Measurements from ENCODE around the gene ZNF423.

Gene ZNF423

DNA sequence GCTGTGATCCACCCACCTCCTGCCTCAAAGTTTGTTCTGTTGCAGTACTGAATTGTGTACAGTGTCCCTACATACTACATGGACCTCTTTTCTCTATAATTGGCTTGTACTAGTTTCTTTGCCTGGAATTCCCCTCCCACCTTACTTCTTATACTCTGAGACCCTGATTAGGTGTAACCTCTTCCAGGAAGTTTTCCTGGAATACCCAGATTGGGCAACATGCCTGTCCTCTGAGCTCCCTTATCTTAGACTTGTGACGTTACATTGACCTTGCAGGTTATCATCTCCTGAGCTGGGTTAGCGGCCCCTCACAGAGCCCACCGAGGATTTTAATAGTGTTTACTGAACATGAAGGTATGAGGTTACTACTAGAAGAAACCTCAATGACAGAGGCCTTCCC, 237.0 kb downstream of the ZNF423 start:
- no peak for DNase-seq

DNA sequence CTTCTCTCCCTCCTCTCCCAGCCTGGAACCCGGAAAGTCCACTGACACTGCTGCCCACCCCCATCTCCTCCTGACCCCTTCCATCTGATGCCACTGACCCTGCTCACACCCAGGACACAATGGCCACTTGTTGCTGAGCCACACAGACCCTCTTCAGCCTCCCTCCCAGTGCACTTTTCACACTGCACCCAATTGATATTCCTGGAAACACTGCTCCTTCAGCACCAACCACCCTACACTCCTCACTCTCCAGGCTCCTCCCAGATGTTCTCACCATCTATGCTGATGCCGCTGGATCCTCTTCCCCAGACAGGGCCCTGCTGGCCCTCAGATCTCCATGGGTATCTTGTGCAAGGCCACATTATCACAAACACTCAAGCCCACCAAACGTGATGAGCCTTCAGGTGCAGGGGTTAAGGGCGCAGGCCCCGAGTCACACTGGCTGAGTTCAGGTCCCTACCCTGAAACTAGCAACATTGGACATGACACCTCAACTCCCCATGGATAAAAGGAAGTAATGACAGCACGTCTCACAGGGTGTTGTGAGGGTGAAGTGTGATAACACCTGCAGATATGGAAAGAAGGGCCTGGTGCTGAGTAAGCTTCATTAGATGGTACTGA, 238.1 kb downstream of the ZNF423 start:
- DNase-seq = no peak

DNA sequence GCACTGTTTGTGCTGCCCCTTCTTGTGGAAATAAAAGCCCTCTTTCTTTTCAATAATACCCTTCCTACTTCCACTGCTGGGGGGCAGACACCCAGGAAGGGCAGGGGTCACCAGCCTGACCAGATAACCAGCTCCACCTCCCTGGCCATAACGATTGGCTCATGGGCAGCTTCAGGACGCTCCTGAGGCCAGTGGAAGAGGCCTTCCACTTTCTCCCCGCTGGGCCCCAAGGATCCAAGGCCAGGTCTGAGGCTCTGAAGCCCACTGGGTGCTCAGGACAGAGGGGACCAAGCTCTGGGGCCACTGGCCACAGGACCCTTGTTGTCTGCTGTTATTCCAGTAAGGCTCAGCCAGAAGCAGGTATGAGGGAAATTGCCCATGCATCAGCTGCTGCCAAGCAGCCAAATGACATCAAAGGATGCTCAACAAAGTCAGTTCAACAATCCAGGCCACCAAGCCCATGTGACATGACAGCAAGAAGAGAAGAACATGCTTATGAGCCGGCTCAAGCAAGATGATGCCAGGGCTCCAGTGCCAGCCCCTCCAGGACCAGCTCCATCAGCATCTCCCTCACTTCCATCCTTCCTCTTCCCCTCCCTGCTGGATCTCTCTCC, 238.8 kb downstream of the ZNF423 start:
- no peak for DNase-seq

DNA sequence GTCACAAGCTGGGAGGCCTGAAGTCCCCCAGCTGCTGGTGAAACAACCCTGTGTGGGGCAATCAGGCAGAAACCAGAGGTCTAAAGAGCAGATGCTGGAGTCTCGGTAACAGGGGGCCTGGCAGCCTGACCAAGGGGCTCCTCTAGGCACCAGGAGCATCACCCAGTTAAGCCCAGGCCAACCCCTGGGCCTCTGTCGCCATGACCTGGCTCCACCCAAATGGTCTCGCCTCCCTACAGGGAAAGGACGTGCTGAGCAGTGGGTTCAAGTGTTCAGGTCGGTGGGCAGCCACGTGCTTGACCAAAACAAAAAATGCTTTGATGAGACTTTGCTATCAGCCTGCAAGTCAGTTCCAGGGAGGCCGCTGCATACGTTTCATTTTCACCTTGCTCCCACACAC, 240.3 kb downstream of the ZNF423 start:
- DNase-seq = no peak

DNA sequence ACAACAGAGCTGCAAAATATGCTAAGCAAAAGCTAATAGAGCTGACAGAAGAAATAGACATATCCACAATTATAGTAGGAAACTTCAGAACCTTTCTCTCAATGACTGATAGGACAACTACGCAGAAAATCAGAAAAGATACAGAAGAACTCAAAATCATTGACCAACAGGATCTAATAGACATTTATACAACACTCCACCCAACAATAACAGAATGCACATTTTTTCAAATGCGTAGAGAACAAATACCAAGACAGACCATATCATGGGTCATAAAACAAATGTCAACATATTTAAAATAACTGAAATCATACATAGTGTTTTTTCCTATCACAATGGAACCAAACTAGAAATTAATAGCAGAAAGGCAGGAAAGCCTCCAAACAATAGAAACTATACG, 244.9 kb downstream of the ZNF423 start:
- no peak for DNase-seq

DNA sequence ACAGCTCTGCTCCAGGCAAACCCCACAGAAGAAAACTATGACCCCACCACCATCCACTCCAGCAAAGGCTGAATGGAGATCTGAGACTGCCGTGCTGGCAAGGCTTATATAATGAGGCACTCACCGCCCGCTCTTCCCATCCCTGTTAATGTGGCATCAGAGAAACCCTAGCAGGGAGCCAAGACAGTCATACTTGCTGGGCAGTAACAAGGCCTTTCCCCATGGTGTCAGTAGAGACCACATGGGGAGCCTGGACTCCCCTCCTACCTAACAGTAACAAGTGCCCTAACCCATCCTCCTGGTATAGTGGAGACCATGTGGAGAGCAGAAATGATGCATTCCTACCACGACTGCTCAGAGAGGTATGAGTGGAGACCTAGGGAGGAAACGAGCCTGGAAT, 247.1 kb downstream of the ZNF423 start:
- no peak for DNase-seq

DNA sequence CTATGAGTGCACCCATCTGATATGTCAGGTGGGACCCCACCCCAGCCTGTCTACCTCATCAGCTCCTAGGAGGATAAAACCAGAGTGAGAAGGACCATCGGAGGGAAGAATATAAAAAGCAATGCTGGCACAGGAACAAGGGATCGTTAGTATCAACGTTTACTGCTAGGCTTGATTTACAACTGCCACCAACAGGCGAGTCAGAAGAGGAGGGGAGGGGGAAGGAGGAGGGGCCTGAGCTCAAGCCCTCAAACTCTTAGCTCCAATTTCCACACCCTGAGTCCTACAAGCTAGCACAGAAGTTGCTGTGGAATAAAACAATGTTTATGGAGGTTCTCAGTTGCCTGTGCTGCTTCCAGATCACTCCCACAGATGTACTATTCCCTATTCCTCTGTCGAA, 247.8 kb downstream of the ZNF423 start:
- DNase-seq = no peak

DNA sequence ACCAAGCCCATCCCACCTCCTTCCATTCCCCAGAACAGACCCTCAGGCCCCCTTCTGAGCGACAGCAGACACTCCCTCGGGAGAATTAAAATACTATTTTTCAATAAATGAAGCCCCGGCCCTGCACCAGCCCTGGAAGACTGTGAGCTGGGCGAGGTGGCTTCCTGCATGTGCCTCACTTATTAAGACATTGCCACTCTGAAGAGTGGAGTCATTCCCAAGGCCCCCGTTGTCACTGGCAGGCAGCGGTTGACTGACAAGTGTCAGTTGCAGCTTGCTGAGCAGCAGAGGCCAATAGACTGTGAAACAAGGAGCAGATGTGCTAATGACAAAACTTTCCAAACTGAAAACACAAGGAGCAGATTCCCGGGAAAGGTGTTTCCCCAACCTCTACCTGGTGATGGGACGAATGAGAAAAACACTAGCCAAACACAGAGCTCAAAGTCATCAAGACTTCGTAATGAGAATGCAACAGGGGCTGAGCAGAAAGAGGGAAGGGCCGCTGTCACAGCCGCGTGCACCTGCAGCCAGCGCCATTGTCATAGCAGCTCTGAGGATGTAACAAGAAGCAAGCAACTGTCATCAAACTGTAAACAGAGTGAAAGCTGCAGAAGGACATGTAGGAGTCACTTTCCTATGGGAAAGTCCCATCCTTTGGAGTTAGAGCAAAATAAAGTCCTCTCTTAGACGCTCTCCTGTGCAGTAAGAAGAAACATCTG, 250.2 kb downstream of the ZNF423 start:
- no peak for DNase-seq

DNA sequence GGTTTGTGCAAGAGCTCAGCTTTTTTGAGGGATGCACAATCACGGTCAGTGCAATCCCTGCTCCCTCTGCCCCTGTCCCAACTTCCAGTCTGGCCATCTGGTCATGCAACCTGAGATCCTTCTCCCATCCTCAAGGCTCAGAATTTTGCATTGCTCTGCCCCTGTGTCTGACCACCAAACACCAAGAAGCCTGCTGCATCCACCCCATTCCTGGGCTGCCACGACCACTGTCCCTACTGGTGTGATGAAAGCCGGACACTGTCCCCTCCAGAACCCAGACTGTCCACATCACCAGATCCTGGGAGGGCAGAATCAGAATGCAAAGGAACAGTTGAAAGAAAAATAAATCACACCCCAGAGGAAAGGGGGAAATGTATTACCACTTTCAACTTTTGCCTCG, 251.3 kb downstream of the ZNF423 start:
- DNase-seq = no peak

DNA sequence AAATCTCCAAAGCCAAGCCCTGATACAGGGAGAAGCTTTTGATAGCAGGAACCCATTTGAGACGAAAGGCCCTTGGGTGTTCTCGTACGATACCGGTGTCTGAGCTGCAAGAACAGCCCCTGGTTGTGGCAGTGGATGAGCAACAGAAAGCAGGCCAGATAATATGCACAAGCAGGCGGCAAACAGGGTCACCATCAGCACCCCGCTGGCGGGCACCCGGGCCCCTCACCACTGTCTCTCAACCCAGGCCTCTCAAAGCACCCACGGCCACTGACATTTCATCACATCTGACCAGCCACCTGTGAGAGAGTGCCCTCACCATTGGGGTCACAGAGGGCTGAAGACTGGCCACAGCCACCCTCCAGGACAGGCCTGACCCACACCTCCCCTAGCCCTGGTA, 252.0 kb downstream of the ZNF423 start:
- no peak for DNase-seq

DNA sequence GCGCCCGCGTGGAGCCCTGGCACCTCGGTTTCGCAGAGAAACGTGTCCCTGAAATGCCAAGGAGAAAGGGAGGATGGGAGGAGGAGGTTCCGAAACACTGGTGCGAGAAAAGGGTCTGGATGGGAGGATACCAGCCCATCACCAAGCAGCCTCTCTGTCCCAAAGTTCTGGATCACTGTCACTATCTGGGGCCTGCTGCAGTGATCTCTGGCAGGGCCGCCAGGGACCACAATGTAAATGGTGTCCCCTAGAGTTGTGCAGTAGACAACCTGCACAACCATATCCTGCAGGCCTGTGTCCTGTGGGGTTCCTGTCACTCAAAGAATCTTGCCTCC, 253.0 kb downstream of the ZNF423 start:
- no peak for DNase-seq

DNA sequence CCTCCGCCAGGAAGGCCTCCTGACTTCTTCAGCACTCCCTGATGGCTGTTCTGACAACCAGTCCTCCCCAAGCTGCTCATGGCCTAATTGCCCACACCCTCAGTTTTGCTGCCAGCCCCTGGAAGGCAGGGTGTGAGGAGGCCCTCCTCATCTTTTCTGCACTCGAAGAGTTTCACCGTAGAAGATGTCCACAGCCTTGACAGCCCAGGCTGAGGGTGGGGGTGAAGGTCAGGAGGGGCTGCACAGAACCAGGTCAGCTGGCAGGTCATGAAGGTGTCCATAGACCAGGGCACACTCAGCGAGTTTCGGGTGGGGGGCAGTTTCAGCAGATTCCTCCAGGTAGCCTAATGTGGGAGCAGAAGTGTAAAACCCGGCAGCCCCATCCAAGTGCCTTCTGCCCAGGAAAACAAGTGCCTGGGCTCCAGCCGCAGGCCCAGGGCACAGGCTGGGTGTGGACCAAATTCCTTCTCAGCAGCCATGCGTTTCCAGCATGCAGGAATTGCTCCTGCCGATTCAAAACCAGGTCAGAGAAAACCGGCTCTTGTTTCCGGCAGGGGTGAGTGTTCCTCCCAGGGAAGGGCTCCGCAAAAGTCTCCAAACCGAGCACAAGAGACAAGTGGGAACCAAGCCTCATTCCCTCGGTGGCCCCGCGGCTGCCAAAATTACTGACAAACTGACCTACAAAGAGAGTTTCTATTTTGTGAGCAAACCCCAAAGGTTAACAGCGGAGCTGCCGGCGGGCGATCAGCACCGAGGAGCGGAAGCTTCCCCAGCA, 253.5 kb downstream of the ZNF423 start:
- no peak for DNase-seq

DNA sequence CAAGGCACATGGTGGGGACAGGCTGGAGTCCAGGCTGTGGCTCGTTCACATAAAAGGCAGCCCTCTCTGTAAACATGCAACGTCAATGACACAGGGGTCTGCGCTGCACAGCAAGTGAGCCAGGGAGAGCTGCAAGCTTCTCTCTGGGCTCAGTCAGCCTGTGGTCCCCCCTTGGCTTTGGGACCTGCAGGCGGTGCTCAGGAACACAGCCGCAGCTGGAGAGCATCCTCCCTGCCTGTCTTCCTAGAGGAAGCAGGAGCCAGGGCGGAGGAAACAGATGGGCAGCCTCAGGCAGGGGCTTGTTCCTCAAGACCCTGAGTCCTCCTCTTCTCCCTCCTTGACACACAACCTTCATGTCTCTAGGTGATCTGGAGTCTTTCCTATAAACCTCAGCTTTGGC, 254.3 kb downstream of the ZNF423 start:
- no peak for DNase-seq

DNA sequence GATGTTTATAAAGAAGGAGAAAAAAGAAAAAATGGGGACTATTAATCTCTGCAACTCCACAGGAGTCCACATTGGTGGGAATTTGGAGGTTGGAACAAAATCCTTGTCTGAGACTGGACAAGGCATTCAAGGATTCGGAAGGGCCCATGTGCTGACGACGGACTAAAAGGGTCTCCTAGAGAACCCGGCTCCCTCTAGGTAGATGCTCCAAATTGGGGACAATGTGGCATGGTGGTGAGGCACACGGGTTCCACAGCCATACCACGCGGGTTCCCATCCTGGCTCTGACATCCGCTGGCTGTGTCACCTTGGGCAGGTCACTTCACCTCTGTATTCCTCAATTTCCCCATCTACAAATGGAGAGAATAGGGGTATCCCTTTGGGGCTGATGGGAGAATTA, 254.9 kb downstream of the ZNF423 start:
- no peak for DNase-seq

DNA sequence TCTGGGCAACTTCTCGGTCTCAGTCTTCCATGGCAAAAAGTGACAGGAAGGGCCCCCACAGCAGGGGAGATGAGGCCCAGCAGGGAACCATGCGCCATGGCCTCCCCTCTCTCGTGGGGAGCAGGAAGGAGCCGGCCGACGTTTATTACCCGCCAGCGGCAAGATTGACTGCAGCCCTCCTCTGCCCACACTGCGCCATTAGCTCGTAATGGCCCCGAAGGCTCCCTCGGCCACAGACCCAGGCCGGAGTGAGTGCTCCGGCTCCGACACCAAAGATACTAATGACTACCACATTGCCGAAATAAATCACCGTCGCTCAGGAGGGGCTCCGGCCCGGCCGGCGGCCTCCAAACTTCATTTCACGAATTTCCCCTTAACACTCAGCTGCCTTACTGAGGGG, 255.4 kb downstream of the ZNF423 start:
- DNase-seq = no peak

DNA sequence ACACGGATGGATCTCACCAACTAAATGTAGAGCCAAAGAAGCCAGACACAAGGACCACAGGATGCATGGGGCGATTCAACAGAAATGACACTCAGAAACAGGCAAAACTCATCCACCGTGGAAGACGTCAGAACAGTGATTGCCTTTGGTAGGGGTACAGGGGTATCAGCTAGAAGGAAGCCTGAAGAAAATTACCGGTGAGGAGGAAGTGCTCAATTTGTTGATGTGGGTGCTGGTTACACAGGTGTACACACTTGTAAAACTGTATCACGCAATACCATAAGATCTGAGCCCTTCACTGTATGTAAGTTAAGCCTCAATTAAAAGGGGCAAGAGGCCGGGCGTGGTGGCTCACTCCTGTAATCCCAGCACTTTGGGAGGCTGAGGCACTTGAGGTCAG, 256.2 kb downstream of the ZNF423 start:
- DNase-seq = no peak

DNA sequence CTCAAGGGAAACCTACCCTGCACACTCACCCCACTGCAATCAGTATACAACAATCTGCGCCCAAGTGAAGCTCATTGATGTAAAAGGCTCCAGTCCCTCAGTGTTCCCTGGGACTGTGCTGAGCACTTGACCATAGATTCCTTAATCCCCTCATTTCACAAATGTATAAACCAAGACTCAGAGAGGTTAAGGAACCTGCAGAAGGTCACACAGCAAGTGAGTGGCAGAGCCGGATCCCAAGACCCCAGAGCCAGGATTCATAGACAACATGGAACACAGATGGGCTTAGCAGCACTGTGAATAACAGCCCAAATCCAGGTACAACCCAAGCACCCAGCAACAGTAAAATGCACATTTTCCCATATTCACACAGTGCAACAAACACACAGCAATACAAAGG, 256.6 kb downstream of the ZNF423 start:
- no peak for DNase-seq

DNA sequence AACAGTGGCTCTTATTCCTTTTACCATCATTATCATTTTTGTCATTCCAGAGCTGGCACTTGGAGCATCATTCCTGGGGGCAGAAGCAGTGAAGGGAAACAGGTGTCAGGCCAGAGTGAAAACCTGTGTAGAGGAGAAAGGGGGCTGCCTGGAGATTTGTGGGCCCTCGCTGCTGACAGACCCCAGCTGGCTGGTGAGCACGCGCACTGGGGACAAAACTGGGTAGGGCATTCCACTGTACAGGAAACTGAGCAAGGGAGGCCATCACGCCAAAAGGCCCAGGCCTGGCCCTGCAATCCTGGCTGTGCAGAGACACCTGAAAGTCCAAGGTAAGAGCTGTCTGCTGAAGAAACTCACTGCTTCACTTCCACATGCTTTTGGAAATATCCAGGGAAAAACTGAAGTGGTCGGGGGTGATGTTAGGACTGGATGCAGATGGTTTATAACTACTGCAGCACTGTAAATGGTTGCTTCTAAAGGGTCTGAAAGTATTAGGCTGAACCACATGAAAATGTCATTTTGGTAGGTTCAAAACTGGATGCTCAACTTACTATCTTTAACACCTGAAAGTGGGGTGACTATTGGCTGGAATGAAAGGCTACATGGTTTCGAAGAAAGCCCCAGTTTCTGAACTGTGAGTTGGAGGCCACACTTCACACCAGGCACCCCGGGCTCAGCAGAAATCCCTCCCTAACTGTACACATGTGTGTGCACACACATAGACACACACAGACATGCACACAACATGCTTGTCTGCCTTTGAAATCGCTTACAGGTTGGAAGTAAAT, 257.3 kb downstream of the ZNF423 start:
- DNase-seq = no peak

DNA sequence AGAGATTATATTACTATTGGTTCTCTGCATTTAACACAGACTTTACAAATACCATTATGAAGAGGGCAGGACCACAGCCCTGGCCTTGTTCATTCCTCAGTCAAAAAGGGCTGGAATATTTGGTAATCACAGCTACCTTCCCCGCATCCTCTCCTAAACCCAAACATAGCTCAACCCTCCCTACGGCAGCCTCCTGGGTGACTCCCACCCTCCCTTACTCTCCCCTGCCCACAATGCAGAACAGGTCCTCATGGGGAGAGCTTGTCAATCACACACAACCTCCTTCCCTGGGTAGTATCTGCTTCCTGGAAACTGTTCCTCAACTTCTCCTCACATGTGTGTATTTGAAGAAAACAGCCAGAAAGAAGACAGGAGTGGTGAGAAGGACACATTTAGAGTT, 258.1 kb downstream of the ZNF423 start:
- DNase-seq = no peak

DNA sequence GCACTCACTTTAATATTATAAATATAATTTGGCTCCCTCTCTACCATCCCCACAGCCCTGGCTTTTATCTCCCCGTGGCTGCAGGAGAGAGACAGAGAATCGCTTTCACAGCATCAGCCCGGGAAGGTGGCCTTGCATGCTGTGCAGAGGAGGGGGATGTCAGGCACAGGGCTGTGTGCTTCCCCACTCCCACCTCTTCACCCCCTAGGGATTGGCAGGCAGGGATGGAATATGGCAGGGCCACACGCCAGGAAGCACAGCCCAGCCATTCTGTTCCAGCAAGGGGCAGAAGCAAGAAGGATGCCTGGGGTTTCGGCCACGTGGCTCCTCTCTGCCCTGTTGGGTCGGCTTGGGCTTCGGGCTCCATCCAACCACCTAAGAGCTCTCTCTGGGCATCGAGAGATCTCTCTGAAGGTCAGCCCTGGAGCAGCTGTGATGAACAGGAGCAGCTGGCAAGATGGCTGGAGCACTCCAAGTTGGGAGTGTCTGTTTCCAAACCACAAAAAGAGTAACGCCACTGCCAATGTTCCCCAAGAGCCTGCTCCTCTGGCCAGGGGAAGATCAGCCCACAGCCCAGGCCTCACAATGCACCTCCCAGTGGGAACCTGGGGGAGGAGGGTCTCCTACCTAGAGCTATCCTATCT, 259.1 kb downstream of the ZNF423 start:
- DNase-seq = no peak

DNA sequence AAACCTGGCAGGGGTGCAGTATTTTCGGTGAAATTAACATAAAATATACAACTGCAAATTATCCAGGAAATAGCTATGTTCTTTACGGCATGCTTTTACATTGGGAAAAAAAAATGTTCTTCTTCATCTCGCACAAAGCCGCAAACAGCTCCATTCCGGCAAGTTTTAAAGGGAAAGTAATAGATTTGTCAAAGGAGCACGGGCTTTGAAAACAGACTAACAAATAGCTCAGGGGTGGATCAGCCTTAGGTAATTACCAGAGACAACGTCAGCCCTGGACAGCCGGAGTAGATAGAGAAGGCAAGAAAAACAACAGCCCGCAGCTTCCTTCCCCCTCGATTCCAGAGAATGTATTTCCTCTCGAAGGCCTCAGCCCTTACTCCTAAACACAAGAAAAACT, 259.8 kb downstream of the ZNF423 start:
- DNase-seq = no peak

DNA sequence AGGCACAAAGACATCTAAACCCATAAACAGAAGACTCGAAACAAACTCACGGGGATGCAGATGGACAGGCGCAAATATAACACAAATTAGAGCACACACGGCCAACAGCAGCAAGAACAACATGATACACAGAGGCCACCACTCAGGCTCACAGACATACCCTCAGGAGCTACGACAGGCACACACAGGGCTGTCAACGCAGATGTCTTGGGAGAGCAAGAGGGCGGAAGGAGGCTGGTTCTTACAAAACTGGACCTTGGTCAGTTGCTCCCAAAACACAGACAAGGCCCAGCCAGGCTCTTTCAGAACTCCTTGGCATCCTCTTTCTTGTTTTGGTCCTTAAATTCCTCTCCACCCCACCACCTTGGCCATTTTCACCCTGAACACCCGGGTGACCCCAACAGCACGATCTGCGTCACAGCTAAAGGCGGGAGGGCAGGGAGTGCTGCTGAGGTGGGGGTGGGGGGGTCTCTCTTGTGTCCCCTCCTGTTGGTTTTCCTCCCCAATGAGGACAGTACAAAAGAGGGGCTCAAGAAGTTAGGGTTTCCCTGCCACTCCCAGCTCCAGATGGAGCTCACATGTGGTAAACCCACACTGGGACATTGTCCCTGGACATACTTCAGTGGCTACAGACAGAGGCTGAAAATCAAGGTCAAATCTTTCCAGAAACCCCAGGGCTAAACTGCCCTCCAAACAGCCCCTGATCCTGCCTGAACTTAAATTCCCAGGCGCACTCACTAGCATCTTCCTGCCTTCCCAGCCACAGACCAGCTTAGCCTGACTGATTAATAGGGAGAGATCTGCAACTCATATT, 261.0 kb downstream of the ZNF423 start:
- DNase-seq = no peak

All from SHP77 (cell line).